Stimulated activated memory B cell treated with anti-CD40 and anti-IgM and Interleukin-4, amounts not matched to agents 10 μg/mL and 1 μg/mL and 100 μg/mL, for 72 hours (primary cell): ENCODE results near the gene ETFA.

Source experiments
- ATAC-seq: fragments of 150-1000 bp; cut with Tn5 transposase; 2 replicates; pipeline ENCODE4 v1.10.0; 2021
- H3K27ac Mint-ChIP-seq: one replicate; pipeline ENCODE4 v1.8.0; 2022; ENCODE audit warnings: mild to moderate bottlenecking, mixed read lengths
- H3K27me3 Mint-ChIP-seq: one replicate; pipeline ENCODE4 v1.8.0; 2022; ENCODE audit warnings: mixed read lengths
- H3K36me3 Mint-ChIP-seq: one replicate; pipeline ENCODE4 v1.8.0; 2022; ENCODE audit warnings: mixed read lengths
- H3K4me1 Mint-ChIP-seq: one replicate; pipeline ENCODE4 v1.8.0; 2022; ENCODE audit warnings: mixed read lengths
- H3K4me3 Mint-ChIP-seq: one replicate; pipeline ENCODE4 v1.8.0; 2022; ENCODE audit warnings: mild to moderate bottlenecking, moderate library complexity, mixed read lengths
- H3K9me3 Mint-ChIP-seq: one replicate; pipeline ENCODE4 v1.8.0; 2022; ENCODE audit warnings: mixed read lengths

ETFA gene

GRCh38 chr15:76335307-76336253, 24.3 kb upstream of the ETFA start:
- peak; percentile 17 for ATAC-seq
- no peaks in the 10 kb centered on the region for H3K36me3 Mint-ChIP-seq
- no peaks in the 10 kb centered on the region for H3K9me3 Mint-ChIP-seq
- H3K27me3 Mint-ChIP-seq: peaks cover 72% of the 10 kb centered on the region
- H3K27ac Mint-ChIP-seq: peak overlapping the region; percentile 53
- H3K4me1 Mint-ChIP-seq: peaks cover 56% of the 10 kb centered on the region
- peak overlapping the region; percentile 85 for H3K4me3 Mint-ChIP-seq

- Mint-ChIP-seq H3K4me3 (peak overlapping the region; percentile 85), H3K4me1 (peaks cover 47% of the 10 kb centered on the region), H3K27ac (peak overlapping the region; percentile 53), H3K27me3 (peaks cover 72% of the 10 kb centered on the region), H3K9me3 (no peaks in the 10 kb centered on the region), H3K36me3 (no peaks in the 10 kb centered on the region)
- ATAC-seq: no peak
Observed at GRCh38 chr15:76334438-76335306, 23.4 kb upstream of the ETFA start.

DNA sequence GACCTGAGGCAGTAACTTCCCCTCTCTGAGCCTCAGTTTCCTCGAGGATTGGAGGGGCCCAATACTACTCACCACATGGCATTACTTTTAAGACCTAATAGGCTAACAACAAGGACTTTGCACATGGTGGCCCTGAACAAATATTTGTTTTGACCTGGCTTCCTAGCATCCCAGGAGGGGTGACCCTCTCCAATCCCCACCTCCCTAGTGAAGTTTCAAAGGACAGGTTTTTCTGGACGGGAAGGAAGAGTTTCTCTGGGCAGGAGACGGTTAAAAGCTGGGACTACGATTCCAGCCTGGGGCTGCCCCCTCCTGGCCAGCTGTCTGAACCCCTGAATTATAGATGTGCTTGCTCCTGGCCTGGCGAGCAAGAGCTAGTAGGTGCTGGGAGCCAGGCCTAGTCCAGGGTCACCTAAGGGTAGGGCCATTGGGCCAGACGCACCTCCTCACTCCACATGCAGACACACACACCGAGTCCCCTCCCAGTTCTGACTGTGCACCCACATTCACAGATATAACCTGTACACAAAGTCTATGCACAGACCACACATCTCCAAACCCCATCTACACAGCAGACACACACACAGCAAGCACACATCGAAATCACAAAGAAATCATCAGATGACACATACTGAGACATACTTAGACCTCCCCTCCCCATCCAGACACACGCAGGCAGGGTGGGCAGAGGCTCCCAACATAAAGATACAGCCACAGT, 22.6 kb upstream of the ETFA start:
- Mint-ChIP-seq H3K36me3 (no peaks in the 10 kb centered on the region), H3K9me3 (no peaks in the 10 kb centered on the region), H3K27me3 (peaks cover 72% of the 10 kb centered on the region), H3K27ac (no peak overlapping the region), H3K4me1 (peaks cover 39% of the 10 kb centered on the region), H3K4me3 (no peak overlapping the region)
- ATAC-seq: no peak

GRCh38 chr15:76333309-76333708, 22.0 kb upstream of the ETFA start:
- peaks cover 33% of the 10 kb centered on the region for H3K4me1 Mint-ChIP-seq
- H3K27me3 Mint-ChIP-seq: peaks cover 67% of the 10 kb centered on the region
- H3K27ac Mint-ChIP-seq: no peak overlapping the region
- no peak for ATAC-seq
- no peaks in the 10 kb centered on the region for H3K9me3 Mint-ChIP-seq
- H3K36me3 Mint-ChIP-seq: no peaks in the 10 kb centered on the region
- H3K4me3 Mint-ChIP-seq: no peak overlapping the region

- Mint-ChIP-seq H3K27ac (no peak overlapping the region), H3K36me3 (no peaks in the 10 kb centered on the region), H3K4me1 (peaks cover 32% of the 10 kb centered on the region), H3K9me3 (no peaks in the 10 kb centered on the region), H3K4me3 (no peak overlapping the region), H3K27me3 (peaks cover 64% of the 10 kb centered on the region)
- no peak for ATAC-seq
Observed at GRCh38 chr15:76332796-76333195, 21.5 kb upstream of the ETFA start.

- H3K9me3 Mint-ChIP-seq: no peaks in the 10 kb centered on the region
- H3K27ac Mint-ChIP-seq: no peak overlapping the region
- H3K4me1 Mint-ChIP-seq: peaks cover 9% of the 10 kb centered on the region
- no peak for ATAC-seq
- peaks cover 39% of the 10 kb centered on the region for H3K27me3 Mint-ChIP-seq
- no peak overlapping the region for H3K4me3 Mint-ChIP-seq
- no peaks in the 10 kb centered on the region for H3K36me3 Mint-ChIP-seq
Observed at GRCh38 chr15:76330080-76330680, 18.9 kb upstream of the ETFA start.

DNA sequence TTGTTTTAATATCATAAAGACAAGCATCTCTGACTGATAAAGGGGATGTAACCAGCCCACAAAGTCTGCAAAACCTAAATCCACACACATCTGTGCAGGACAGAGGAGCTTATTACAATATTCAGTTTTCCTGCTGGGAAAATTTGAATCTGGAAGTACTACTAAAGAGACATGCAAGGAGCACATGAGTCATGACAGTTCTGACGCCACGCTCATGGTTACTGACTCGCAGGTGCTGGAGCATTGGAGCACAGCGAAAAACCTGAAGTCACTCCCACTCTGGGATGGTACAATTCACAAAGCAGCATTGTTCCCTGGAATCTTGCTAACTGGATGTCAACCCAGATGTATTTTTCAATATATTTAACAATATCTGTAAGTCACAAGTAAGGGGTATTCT, 17.7 kb upstream of the ETFA start:
- H3K4me3 Mint-ChIP-seq: no peak overlapping the region
- no peak overlapping the region for H3K27ac Mint-ChIP-seq
- H3K27me3 Mint-ChIP-seq: peaks cover 27% of the 10 kb centered on the region
- H3K36me3 Mint-ChIP-seq: no peaks in the 10 kb centered on the region
- no peak for ATAC-seq
- H3K9me3 Mint-ChIP-seq: no peaks in the 10 kb centered on the region
- peaks cover 2% of the 10 kb centered on the region for H3K4me1 Mint-ChIP-seq

DNA sequence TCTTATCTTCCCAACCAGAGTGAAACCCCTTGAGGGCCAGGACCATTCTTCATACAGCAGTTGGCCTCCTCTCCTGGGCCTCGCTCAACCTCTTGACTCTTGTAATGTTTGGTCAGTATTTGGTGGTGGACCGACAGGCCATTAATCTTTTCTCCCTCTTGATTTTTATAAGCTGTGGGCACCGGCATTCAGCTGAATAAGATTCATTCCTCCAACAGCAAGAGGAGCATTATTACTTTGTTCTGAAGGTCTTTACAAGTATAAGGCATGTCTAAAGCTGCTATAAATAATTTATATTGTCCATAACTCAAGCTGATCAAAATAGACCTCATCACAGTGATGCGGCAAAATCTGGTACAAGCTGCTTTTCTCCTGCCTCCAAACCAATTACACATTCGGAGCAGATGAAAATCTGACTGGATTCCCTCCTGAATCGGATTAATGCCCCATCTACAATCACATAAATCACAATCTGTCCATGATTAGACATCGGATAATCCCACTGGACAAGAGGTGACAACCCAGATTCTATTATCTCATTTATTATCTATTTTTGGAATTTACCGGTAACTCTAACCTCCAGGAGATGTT, 16.9 kb upstream of the ETFA start:
- no peaks in the 10 kb centered on the region for H3K4me1 Mint-ChIP-seq
- H3K27ac Mint-ChIP-seq: no peak overlapping the region
- no peaks in the 10 kb centered on the region for H3K9me3 Mint-ChIP-seq
- no peak for ATAC-seq
- H3K4me3 Mint-ChIP-seq: no peak overlapping the region
- H3K36me3 Mint-ChIP-seq: no peaks in the 10 kb centered on the region
- peaks cover 27% of the 10 kb centered on the region for H3K27me3 Mint-ChIP-seq

DNA sequence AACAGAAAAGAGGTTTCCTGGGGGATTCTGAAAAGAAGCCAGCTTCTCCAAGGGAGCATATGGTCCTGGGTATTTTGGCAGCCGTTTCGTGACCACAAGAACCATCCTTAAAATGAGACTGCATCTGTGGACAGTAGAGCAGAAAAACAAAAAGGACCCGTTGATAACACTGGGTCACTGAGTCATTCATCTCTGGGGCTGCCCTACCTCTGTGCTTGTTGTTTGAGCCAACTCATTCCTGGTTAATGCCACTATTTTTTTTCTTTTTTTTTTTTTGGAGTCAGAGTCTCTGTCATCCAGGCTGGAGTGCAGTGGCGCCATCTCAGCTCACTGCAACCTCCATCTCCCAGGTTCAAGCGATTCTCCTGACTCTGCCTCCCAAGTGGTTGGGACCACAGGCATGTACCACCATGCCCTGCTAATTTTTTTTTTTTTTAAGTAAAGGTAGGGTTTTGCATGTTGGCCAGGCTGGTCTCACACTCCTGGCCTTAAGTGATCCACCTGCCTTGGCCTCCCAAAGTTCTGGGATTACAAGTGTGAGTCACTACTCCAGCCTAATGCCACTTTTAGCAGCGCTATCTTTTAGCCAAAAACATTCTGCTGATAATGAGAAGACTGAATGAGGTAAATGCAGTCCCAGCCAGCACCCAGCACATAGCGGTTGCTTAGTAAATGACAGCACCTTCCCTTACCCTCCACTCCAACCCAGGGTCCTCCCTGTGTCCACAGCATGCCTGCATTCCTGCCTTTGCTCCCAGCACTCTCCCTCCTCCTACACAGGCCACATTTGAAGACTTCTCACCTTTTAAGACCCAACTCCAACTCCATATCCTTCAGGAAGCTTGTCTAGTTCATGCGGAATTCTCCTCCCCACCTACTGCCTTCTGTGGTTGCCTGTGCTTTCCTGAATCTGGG, 16.2 kb upstream of the ETFA start:
- Mint-ChIP-seq H3K4me1 (no peaks in the 10 kb centered on the region), H3K4me3 (no peak overlapping the region), H3K36me3 (no peaks in the 10 kb centered on the region), H3K27ac (no peak overlapping the region), H3K9me3 (no peaks in the 10 kb centered on the region), H3K27me3 (peaks cover 35% of the 10 kb centered on the region)
- no peak for ATAC-seq

- ATAC-seq: no peak
Observed at GRCh38 chr15:76325704-76326103, 14.4 kb upstream of the ETFA start.

DNA sequence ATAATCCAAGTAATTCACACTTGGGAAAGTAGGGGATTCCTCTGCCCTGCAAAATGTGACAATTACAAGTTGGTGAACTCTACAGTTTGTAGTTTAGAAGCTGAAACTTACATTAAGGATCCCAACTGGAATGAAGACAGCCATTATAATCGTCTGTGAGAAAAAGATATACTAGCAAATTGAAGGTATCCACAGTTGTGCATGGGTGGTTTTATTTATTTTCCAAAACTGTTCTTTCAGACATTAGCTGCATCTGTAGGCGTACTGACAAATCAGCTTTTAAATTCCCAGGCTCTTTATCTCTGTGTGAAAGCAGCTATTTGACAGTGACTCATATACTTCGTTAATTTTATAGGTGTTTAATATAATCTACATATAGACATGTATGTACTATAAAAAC, 12.8 kb upstream of the ETFA start:
- Mint-ChIP-seq H3K27me3 (peaks cover 42% of the 10 kb centered on the region), H3K9me3 (no peaks in the 10 kb centered on the region), H3K4me1 (no peaks in the 10 kb centered on the region), H3K36me3 (no peaks in the 10 kb centered on the region), H3K27ac (no peak overlapping the region), H3K4me3 (no peak overlapping the region)
- ATAC-seq: no peak

More at GRCh38 chr15:76325704-76326103, 14.4 kb upstream of the ETFA start:
- Mint-ChIP-seq H3K9me3 (no peaks in the 10 kb centered on the region), H3K27ac (no peak overlapping the region), H3K27me3 (peaks cover 46% of the 10 kb centered on the region), H3K4me3 (no peak overlapping the region), H3K36me3 (no peaks in the 10 kb centered on the region), H3K4me1 (no peaks in the 10 kb centered on the region)

DNA sequence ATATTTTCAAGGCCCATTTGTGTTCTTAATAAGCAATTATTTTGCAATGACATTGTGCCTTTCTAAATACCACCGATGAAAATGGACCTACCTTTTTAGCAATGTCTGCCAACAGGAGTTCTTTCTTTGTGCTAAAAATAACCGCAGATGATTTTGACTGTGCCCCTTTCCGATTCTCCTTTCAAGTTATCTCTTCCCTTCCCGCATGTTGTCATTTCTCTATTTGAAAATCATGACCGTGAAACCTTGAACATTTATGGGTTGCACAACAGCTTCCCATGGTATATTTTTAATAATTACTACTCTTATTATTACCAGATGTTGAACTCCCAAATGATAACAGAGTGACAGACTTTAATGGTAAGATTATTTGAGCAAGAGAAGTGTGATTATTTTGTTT, 10.3 kb upstream of the ETFA start:
- Mint-ChIP-seq H3K4me1 (no peaks in the 10 kb centered on the region), H3K36me3 (no peaks in the 10 kb centered on the region), H3K27me3 (peaks cover 39% of the 10 kb centered on the region), H3K4me3 (no peak overlapping the region), H3K9me3 (no peaks in the 10 kb centered on the region), H3K27ac (no peak overlapping the region)
- no peak for ATAC-seq

DNA sequence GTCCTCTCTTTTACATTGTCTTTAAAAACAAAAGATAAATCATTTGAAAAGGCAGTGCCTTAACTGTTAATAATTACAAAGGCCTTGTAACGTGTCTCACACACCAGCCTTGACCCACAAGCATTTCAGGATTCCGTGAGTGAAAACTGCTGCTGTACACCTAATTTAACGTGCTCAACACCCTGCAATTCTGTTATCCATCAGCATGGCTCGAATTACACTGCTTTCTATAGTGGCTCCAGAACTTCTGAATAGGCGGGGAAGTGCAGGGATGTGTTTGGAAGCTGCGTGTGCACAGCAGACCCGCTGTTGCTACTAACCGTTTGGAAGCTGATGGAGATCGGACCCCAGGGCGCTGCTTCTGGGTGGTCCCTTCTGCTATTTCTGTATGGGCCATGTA, 9.9 kb upstream of the ETFA start:
- Mint-ChIP-seq H3K4me1 (no peaks in the 10 kb centered on the region), H3K36me3 (no peaks in the 10 kb centered on the region), H3K4me3 (no peak overlapping the region), H3K27ac (no peak overlapping the region), H3K27me3 (peaks cover 39% of the 10 kb centered on the region), H3K9me3 (no peaks in the 10 kb centered on the region)
- no peak for ATAC-seq

DNA sequence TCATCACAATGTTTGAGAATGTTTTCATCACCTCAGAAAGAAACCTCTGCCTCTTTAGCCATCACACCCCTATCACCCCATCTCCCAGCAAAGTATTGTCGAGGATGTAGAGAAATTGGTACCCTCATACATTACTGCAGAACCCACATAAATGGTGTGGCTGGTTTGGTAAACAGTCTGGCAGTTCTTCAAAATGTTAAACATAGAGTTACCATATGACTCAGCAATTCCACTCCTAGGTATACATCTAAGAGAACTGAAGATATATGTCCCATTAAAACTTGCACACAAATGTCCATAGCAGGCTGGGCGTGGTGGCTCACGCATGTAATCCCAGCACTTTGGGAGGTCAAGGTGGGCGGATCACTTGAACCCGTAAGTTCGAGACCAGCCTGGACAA, 8.7 kb upstream of the ETFA start:
- H3K4me1 Mint-ChIP-seq: no peaks in the 10 kb centered on the region
- H3K4me3 Mint-ChIP-seq: no peak overlapping the region
- H3K9me3 Mint-ChIP-seq: no peaks in the 10 kb centered on the region
- no peaks in the 10 kb centered on the region for H3K36me3 Mint-ChIP-seq
- ATAC-seq: no peak
- no peak overlapping the region for H3K27ac Mint-ChIP-seq
- peaks cover 39% of the 10 kb centered on the region for H3K27me3 Mint-ChIP-seq
